ENCODE measurements around the gene C10orf90. TPM values are rescaled to one million over a fixed set of nuclear protein-coding genes. Genes with fewer than 3 reads are reported as not detected.

Gene C10orf90
- total RNA-seq, 1 donor: 0.72 TPM

DNA sequence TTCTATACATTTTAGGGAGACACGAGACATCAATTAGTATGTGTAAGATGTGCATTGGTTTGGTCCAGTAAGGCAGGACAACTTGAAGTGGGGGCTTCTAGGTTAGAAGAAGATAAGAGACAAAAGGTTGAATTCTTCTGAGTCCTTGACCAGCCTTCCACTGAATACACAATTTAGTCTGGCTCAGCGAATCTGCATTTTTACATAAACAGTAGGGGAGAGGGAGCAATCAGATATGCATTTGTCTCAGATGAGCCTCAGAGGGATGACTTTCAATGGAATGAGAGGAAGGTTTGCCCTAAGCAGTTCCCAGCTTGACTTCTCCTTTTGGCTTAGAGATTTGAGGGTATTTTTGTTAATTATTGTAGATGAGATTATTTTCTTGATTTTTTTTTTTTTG, 20.0 kb upstream of the C10orf90 start:
- Histone ChIP-seq H2AFZ (ENCODE audit: low read length) (no peak overlapping the region), H3K9me3 (ENCODE audit: low read depth, low read length) (no peaks in the 10 kb centered on the region), H3K36me3 (ENCODE audit: insufficient read depth, low read length) (no peaks in the 10 kb centered on the region), H3K4me2 (ENCODE audit: insufficient read depth, low read length) (no peak overlapping the region), H3K4me1 (ENCODE audit: insufficient read depth, low read length) (no peaks in the 10 kb centered on the region), H4K20me1 (ENCODE audit: insufficient read depth, low read length) (no peaks in the 10 kb centered on the region), H3K27me3 (ENCODE audit: insufficient read depth, low read length) (peaks cover 10% of the 10 kb centered on the region), H3K4me3 (ENCODE audit: insufficient read depth, low read length) (no peak overlapping the region), H3K27ac (ENCODE audit: low read depth, low read length) (no peak overlapping the region), H3K79me2 (ENCODE audit: insufficient read depth, low read length) (no peaks in the 10 kb centered on the region)
- no peak for DNase-seq (ENCODE audit: insufficient read length, low spot score, missing footprints)
- TF ChIP-seq CTCF (IDR thresholded peaks at IDR 0.05; ENCODE audit: extremely low read depth, low read depth, low read length): no peak

GRCh38 chr10:126689461-126689994, 19.0 kb upstream of the C10orf90 start:
- Histone ChIP-seq H3K27me3 (ENCODE audit: insufficient read depth, low read length) (peaks cover 10% of the 10 kb centered on the region), H2AFZ (ENCODE audit: low read length) (no peak overlapping the region), H3K4me3 (ENCODE audit: insufficient read depth, low read length) (no peak overlapping the region), H3K9me3 (ENCODE audit: low read depth, low read length) (no peaks in the 10 kb centered on the region), H3K36me3 (ENCODE audit: insufficient read depth, low read length) (no peaks in the 10 kb centered on the region), H3K27ac (ENCODE audit: low read depth, low read length) (no peak overlapping the region), H3K4me2 (ENCODE audit: insufficient read depth, low read length) (no peak overlapping the region), H4K20me1 (ENCODE audit: insufficient read depth, low read length) (no peaks in the 10 kb centered on the region), H3K4me1 (ENCODE audit: insufficient read depth, low read length) (no peaks in the 10 kb centered on the region), H3K79me2 (ENCODE audit: insufficient read depth, low read length) (no peaks in the 10 kb centered on the region)
- DNase-seq (ENCODE audit: insufficient read length, low spot score, missing footprints): no peak
- no peak for TF ChIP-seq CTCF (IDR thresholded peaks at IDR 0.05; ENCODE audit: extremely low read depth, low read depth, low read length)

DNA sequence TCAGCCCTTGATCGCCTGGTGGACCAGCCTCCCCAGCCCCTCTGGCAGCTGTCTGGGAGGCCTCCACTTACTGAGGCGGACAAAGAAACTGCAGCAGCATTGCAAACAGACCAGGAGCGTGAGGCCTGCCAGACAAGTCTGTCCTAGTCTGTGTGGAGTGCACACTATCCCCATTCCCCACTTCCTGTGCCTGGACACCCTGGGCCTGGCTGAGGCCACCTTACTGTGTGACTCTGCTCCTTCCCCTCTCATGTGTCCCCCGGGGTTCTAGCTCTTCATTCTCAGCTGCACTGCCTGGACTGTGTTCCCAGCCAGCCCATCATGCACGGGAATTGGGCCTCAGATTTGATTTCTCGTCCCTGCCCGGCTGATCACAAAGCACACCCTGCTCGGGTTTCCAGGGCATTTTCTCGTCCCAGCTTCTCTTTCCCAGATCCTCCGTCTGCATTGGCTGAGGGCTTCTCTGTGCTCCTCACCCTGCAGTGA, 16.7 kb upstream of the C10orf90 start:
- Histone ChIP-seq H2AFZ (ENCODE audit: low read length) (no peak overlapping the region), H3K9me3 (ENCODE audit: low read depth, low read length) (no peaks in the 10 kb centered on the region), H3K4me1 (ENCODE audit: insufficient read depth, low read length) (no peaks in the 10 kb centered on the region), H3K27ac (ENCODE audit: low read depth, low read length) (no peak overlapping the region), H4K20me1 (ENCODE audit: insufficient read depth, low read length) (no peaks in the 10 kb centered on the region), H3K36me3 (ENCODE audit: insufficient read depth, low read length) (no peaks in the 10 kb centered on the region), H3K27me3 (ENCODE audit: insufficient read depth, low read length) (peaks cover 10% of the 10 kb centered on the region), H3K4me3 (ENCODE audit: insufficient read depth, low read length) (no peak overlapping the region), H3K79me2 (ENCODE audit: insufficient read depth, low read length) (no peaks in the 10 kb centered on the region), H3K4me2 (ENCODE audit: insufficient read depth, low read length) (no peak overlapping the region)
- no peak for TF ChIP-seq CTCF (IDR thresholded peaks at IDR 0.05; ENCODE audit: extremely low read depth, low read depth, low read length)
- no peak for DNase-seq (ENCODE audit: insufficient read length, low spot score, missing footprints)

GRCh38 chr10:126686719-126687118, 16.2 kb upstream of the C10orf90 start:
- Histone ChIP-seq H4K20me1 (ENCODE audit: insufficient read depth, low read length) (no peaks in the 10 kb centered on the region), H2AFZ (ENCODE audit: low read length) (no peak overlapping the region), H3K27me3 (ENCODE audit: insufficient read depth, low read length) (peaks cover 10% of the 10 kb centered on the region), H3K36me3 (ENCODE audit: insufficient read depth, low read length) (no peaks in the 10 kb centered on the region), H3K27ac (ENCODE audit: low read depth, low read length) (no peak overlapping the region), H3K4me2 (ENCODE audit: insufficient read depth, low read length) (no peak overlapping the region), H3K9me3 (ENCODE audit: low read depth, low read length) (no peaks in the 10 kb centered on the region), H3K4me3 (ENCODE audit: insufficient read depth, low read length) (no peak overlapping the region), H3K79me2 (ENCODE audit: insufficient read depth, low read length) (no peaks in the 10 kb centered on the region), H3K4me1 (ENCODE audit: insufficient read depth, low read length) (no peaks in the 10 kb centered on the region)
- DNase-seq (ENCODE audit: insufficient read length, low spot score, missing footprints): no peak
- no peak for TF ChIP-seq CTCF (IDR thresholded peaks at IDR 0.05; ENCODE audit: extremely low read depth, low read depth, low read length)
